Muscle of leg (tissue), 16 donors: Measurements from ENCODE around the gene BPHL. TPM values are rescaled to one million over a fixed set of nuclear protein-coding genes. Genes with fewer than 3 reads are reported as not detected.
"Not testable (repeated sequence)": the region's sequence is repeated elsewhere in the genome, so short reads cannot be mapped to it uniquely, and the experiment has no call there.

Experiments used
- DNase-seq: peaks from one replicate; pipeline ENCODE4 v3.0.0; 2013
- H3K27ac ChIP-seq: one replicate; pipeline ENCODE4 v1.5.1; 2013; ENCODE audit warnings: mild to moderate bottlenecking, low read length, control low read depth
- H3K27me3 ChIP-seq: one replicate; pipeline ENCODE4 v1.6.1; 2013; ENCODE audit warnings: low read length; ENCODE audit not compliant: control insufficient read depth, insufficient read depth
- H3K36me3 ChIP-seq: one replicate; pipeline ENCODE4 v1.6.1; 2013; ENCODE audit warnings: low read length; ENCODE audit not compliant: control insufficient read depth, insufficient read depth
- H3K4me1 ChIP-seq: one replicate; pipeline ENCODE4 v1.6.1; 2013; ENCODE audit warnings: low read length; ENCODE audit not compliant: control insufficient read depth, insufficient read depth
- H3K4me3 ChIP-seq: one replicate; pipeline ENCODE4 v1.5.1; 2013; ENCODE audit warnings: low read length, control low read depth
- H3K9me3 ChIP-seq: replicated peaks from 2 replicates; pipeline ENCODE4 v1.6.1; 2013; ENCODE audit warnings: low read depth, low read length; ENCODE audit not compliant: control insufficient read depth
- WGBS: methylation state at CpG from one replicate; pipeline ENCODE4 v1.1.5; 2013; ENCODE audit warnings: missing lambda C conversion rate; ENCODE audit not compliant: insufficient coverage; 5-methylcytosine and 5-hydroxymethylcytosine counted together
- long read RNA-seq, 11 donors: transcript quantifications; one replicate each; lab custom pipeline, GENCODE V29; 2026
- polyA plus RNA-seq, 8 donors: library from polyadenylated mRNA; unstranded; fragments of 120-200 nt; gene quantifications; one replicate each; pipeline versions ENCODE4 v1.2.1 to v1.2.3, GENCODE V29; 2013; ENCODE audit warnings: inconsistent platforms in 1 of 8, low replicate concordance in 1 of 8; ENCODE audit not compliant: insufficient read length in 8 of 8, insufficient read depth in 1 of 8
- total RNA-seq: library from RNA; stranded (reverse); fragments of 120-200 nt; gene quantifications from one replicate; pipeline ENCODE4 v1.2.4, GENCODE V29; 2013

The BPHL gene
- 32.2 TPM for total RNA-seq
- 10 to 100 TPM; 29.7 to 43.0 (median 31.3) TPM for polyA plus RNA-seq
- long read RNA-seq, donor 1, transcript BPHL-203 (7 exons, 1,928 nt): major isoform, 8 of 8 reads
- long read RNA-seq, donor 1, partial matches to known transcripts: 0 of 8 reads
- long read RNA-seq, donor 1, other reads (novel, unspliced or antisense): 0 of 8 reads
- long read RNA-seq, donor 2: 0 reads
- long read RNA-seq, donor 3, transcript BPHL-203 (7 exons, 1,928 nt): major isoform, 14 of 29 reads
- long read RNA-seq, donor 3, partial matches to known transcripts: 13 of 29 reads
- long read RNA-seq, donor 3, other reads (novel, unspliced or antisense): 0 of 29 reads
- long read RNA-seq, donor 4, transcript BPHL-203 (7 exons, 1,928 nt): major isoform, 7 of 7 reads
- long read RNA-seq, donor 4, partial matches to known transcripts: 0 of 7 reads
- long read RNA-seq, donor 4, other reads (novel, unspliced or antisense): 0 of 7 reads
- long read RNA-seq, donor 5, transcript BPHL-203 (7 exons, 1,928 nt): major isoform, 26 of 333 reads
- long read RNA-seq, donor 5, partial matches to known transcripts: 305 of 333 reads
- long read RNA-seq, donor 5, other reads (novel, unspliced or antisense): 0 of 333 reads
- long read RNA-seq, donor 6, transcript BPHL-203 (7 exons, 1,928 nt): major isoform, 18 of 90 reads
- long read RNA-seq, donor 6, partial matches to known transcripts: 0 of 90 reads
- long read RNA-seq, donor 6, other reads (novel, unspliced or antisense): 71 of 90 reads
- long read RNA-seq, donor 7, transcript BPHL-203 (7 exons, 1,928 nt): major isoform, 20 of 78 reads
- long read RNA-seq, donor 7, partial matches to known transcripts: 58 of 78 reads
- long read RNA-seq, donor 7, other reads (novel, unspliced or antisense): 0 of 78 reads
- long read RNA-seq, donor 8, transcript BPHL-203 (7 exons, 1,928 nt): major isoform, 6 of 7 reads
- long read RNA-seq, donor 8, partial matches to known transcripts: 0 of 7 reads
- long read RNA-seq, donor 8, other reads (novel, unspliced or antisense): 0 of 7 reads
- long read RNA-seq, donor 9, transcript BPHL-203 (7 exons, 1,928 nt): major isoform, 12 of 21 reads
- long read RNA-seq, donor 9, partial matches to known transcripts: 7 of 21 reads
- long read RNA-seq, donor 9, other reads (novel, unspliced or antisense): 0 of 21 reads
- long read RNA-seq, donor 10, transcript BPHL-203 (7 exons, 1,928 nt): major isoform, 18 of 189 reads
- long read RNA-seq, donor 10, partial matches to known transcripts: 133 of 189 reads
- long read RNA-seq, donor 10, other reads (novel, unspliced or antisense): 37 of 189 reads
- long read RNA-seq, donor 11, transcript BPHL-203 (7 exons, 1,928 nt): major isoform, 17 of 86 reads
- long read RNA-seq, donor 11, partial matches to known transcripts: 69 of 86 reads
- long read RNA-seq, donor 11, other reads (novel, unspliced or antisense): 0 of 86 reads

- under 1% methylated on average over 89 of the region's 89 CpGs for WGBS
Measured at GRCh38 chr6:3118353-3119039, at the start of gene BPHL. Gene BPHL, plus strand, starts transcription at chr6:3118711. Its CDS starts 30 bp downstream, at chr6:3118741.

GRCh38 chr6:3071568-3071967 is 46.9 kb upstream of the BPHL start:
- Histone ChIP-seq H3K36me3 (peaks cover 5% of the 10 kb centered on the region), H3K4me1 (peaks cover 6% of the 10 kb centered on the region)
- no CpG with 5 or more reads among the region's 2 CpGs for WGBS

More at GRCh38 chr6:3118353-3119039, at the start of gene BPHL:
- Histone ChIP-seq H3K27me3 (no peaks in the 10 kb centered on the region), H3K9me3 (no peaks in the 10 kb centered on the region), H3K36me3 (peaks cover 18% of the 10 kb centered on the region), H3K27ac (peak within 1 kb of the TSS; percentile 98), H3K4me3 (peak within 1 kb of the TSS; percentile 85), H3K4me1 (peaks cover 16% of the 10 kb centered on the region)
- peak; percentile 97 for DNase-seq

GRCh38 chr6:3072798-3073197 is 45.7 kb upstream of the BPHL start:
- peaks cover 14% of the 10 kb centered on the region for H3K36me3 ChIP-seq
- peak; percentile 29 for DNase-seq
- H3K9me3 ChIP-seq: no peaks in the 10 kb centered on the region
- no peaks in the 10 kb centered on the region for H3K27me3 ChIP-seq
- 100% methylated on average over 1 of the region's 7 CpGs for WGBS
- peaks cover 6% of the 10 kb centered on the region for H3K4me1 ChIP-seq
- H3K4me3 ChIP-seq: no peak overlapping the region
- no peak overlapping the region for H3K27ac ChIP-seq

More at GRCh38 chr6:3071568-3071967, 46.9 kb upstream of the BPHL start:
- H3K27ac ChIP-seq: no peak overlapping the region
- DNase-seq: no peak
- no peaks in the 10 kb centered on the region for H3K27me3 ChIP-seq
- no peak overlapping the region for H3K4me3 ChIP-seq
- no peaks in the 10 kb centered on the region for H3K9me3 ChIP-seq

GRCh38 chr6:3073382-3073781 is 45.1 kb upstream of the BPHL start:
- Histone ChIP-seq H3K36me3 (peaks cover 20% of the 10 kb centered on the region), H3K9me3 (no peaks in the 10 kb centered on the region), H3K27ac (no peak overlapping the region), H3K4me1 (peaks cover 6% of the 10 kb centered on the region), H3K27me3 (no peaks in the 10 kb centered on the region), H3K4me3 (no peak overlapping the region)
- 92% methylated on average over 3 of the region's 11 CpGs for WGBS
- DNase-seq: no peak

GRCh38 chr6:3075772-3076113 is 42.8 kb upstream of the BPHL start:
- no peaks in the 10 kb centered on the region for H3K9me3 ChIP-seq
- peaks cover 35% of the 10 kb centered on the region for H3K36me3 ChIP-seq
- no peak for DNase-seq
- no peaks in the 10 kb centered on the region for H3K27me3 ChIP-seq
- H3K4me3 ChIP-seq: no peak overlapping the region
- no peak overlapping the region for H3K27ac ChIP-seq
- 100% methylated on average over 1 of the region's 4 CpGs for WGBS
- H3K4me1 ChIP-seq: no peaks in the 10 kb centered on the region

- no peaks in the 10 kb centered on the region for H3K27me3 ChIP-seq
- no CpG with 5 or more reads among the region's 3 CpGs for WGBS
- no peaks in the 10 kb centered on the region for H3K9me3 ChIP-seq
- no peak overlapping the region for H3K4me3 ChIP-seq
- DNase-seq: no peak
- H3K36me3 ChIP-seq: peaks cover 37% of the 10 kb centered on the region
- no peaks in the 10 kb centered on the region for H3K4me1 ChIP-seq
- H3K27ac ChIP-seq: no peak overlapping the region
Measured at GRCh38 chr6:3076320-3076719, 42.2 kb upstream of the BPHL start.

GRCh38 chr6:3077430-3077829 is 41.1 kb upstream of the BPHL start:
- 100% methylated on average over 2 of the region's 9 CpGs for WGBS
- H3K9me3 ChIP-seq: no peaks in the 10 kb centered on the region
- H3K27ac ChIP-seq: no peak overlapping the region
- H3K4me3 ChIP-seq: no peak overlapping the region
- DNase-seq: no peak
- no peaks in the 10 kb centered on the region for H3K27me3 ChIP-seq
- no peaks in the 10 kb centered on the region for H3K4me1 ChIP-seq
- peaks cover 45% of the 10 kb centered on the region for H3K36me3 ChIP-seq

- H3K27me3 ChIP-seq, H3K4me3 ChIP-seq, H3K27ac ChIP-seq, H3K4me1 ChIP-seq, H3K9me3 ChIP-seq, DNase-seq: not testable (repeated sequence)
- WGBS: 98% methylated on average over 4 of the region's 8 CpGs
- H3K36me3 ChIP-seq: peaks cover 57% of the 10 kb centered on the region
Measured at GRCh38 chr6:3078952-3079351, 39.6 kb upstream of the BPHL start.

GRCh38 chr6:3079682-3080081 is 38.8 kb upstream of the BPHL start:
- WGBS: no CpG with 5 or more reads among the region's 1 CpG
- Histone ChIP-seq H3K4me3 (no peak overlapping the region), H3K4me1 (no peaks in the 10 kb centered on the region), H3K36me3 (peaks cover 62% of the 10 kb centered on the region), H3K9me3 (no peaks in the 10 kb centered on the region), H3K27ac (no peak overlapping the region), H3K27me3 (no peaks in the 10 kb centered on the region)
- DNase-seq: no peak
